Mucosa of stomach (tissue), 1 donor: ENCODE measurements around the gene CACNB4.
"Not testable (repeated sequence)": the region's sequence is repeated elsewhere in the genome, so short reads cannot be mapped to it uniquely, and the experiment has no call there.

ENCODE experiments used
- H3K27me3 ChIP-seq: one replicate; pipeline ENCODE4 v1.7.0; 2013; ENCODE audit warnings: mild to moderate bottlenecking, low read length; ENCODE audit not compliant: control insufficient read depth, insufficient read depth
- H3K36me3 ChIP-seq: one replicate; pipeline ENCODE4 v1.7.0; 2013; ENCODE audit warnings: low read length; ENCODE audit not compliant: control insufficient read depth, insufficient read depth
- H3K4me1 ChIP-seq: one replicate; pipeline ENCODE4 v1.7.0; 2013; ENCODE audit warnings: mild to moderate bottlenecking, low read length; ENCODE audit not compliant: control insufficient read depth, insufficient read depth
- H3K4me3 ChIP-seq: one replicate; pipeline ENCODE4 v1.7.0; 2013; ENCODE audit warnings: low read length
- H3K9ac ChIP-seq: one replicate; pipeline ENCODE4 v1.7.0; 2013; ENCODE audit warnings: mild to moderate bottlenecking, low read length, moderate library complexity
- H3K9me3 ChIP-seq: one replicate; pipeline ENCODE4 v1.7.0; 2013; ENCODE audit warnings: mild to moderate bottlenecking, low read length, moderate library complexity; ENCODE audit not compliant: control insufficient read depth
- donor health status: Pancreatic carcinoma.

CACNB4 gene

DNA sequence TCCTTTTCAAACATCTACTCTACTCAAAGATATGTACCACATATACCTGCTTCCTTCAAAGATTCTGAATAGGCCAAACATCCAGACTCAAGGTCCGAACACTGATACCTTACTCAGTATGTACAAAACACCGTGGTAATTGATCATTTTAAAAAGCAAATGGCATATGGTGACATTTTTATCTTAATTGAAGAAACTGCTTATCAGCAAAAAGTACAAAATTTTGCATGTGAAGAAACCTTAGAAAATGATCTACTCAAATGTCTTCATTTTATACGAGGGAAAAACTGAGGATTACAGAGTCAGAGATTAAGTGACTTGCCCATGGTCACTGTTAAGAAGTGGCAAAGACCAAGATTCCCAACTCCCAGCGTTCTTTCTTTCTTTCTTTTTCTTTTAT is 133.0 kb downstream of the CACNB4 start:
- no peaks in the 10 kb centered on the region for H3K27me3 ChIP-seq
- no peak overlapping the region for H3K9ac ChIP-seq
- no peaks in the 10 kb centered on the region for H3K36me3 ChIP-seq
- H3K4me3 ChIP-seq: no peak overlapping the region
- no peaks in the 10 kb centered on the region for H3K9me3 ChIP-seq
- H3K4me1 ChIP-seq: no peaks in the 10 kb centered on the region

DNA sequence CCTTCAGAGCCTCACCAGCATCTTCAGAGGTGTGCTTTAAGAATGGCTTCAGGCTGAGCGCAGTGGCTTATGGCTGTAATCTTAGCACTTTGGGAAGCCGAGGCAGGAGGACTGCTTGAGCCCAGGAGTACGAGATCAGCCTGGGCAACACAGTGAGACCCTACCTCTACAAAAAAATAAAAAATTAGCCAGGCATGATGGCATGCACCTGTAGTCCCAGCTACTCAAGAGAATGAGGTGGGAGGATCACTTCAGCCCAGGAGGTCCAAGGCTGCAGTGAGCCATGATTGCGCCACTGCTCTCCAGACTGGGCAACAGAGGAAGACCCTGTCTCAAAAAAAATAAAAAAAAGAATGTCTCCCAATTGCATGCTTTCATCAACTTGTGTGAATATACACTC is 137.3 kb downstream of the CACNB4 start:
- no peak overlapping the region for H3K9ac ChIP-seq
- H3K4me3 ChIP-seq: no peak overlapping the region
- no peaks in the 10 kb centered on the region for H3K27me3 ChIP-seq
- H3K9me3 ChIP-seq: no peaks in the 10 kb centered on the region
- H3K4me1 ChIP-seq: no peaks in the 10 kb centered on the region
- H3K36me3 ChIP-seq: no peaks in the 10 kb centered on the region

DNA sequence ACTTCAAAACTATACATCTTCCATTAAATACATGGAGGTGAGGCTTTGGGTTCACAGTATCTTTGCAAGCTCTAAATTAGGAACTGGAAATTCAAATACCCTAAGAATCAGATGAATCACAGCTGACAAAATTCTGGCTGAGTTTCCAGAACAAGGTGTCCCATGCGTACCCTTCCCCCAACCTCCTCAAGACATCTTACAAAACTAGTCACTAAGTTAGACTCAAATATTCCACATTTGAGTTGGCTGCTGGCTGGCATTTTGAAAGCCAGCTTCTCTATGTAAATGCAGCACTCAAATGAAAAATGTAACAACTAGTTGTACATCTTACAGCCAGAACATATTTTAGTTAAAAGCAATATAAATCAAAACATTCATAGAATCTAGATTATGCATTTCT is 139.6 kb downstream of the CACNB4 start:
- Histone ChIP-seq H3K9ac (no peak overlapping the region), H3K9me3 (no peaks in the 10 kb centered on the region), H3K27me3 (no peaks in the 10 kb centered on the region), H3K4me1 (no peaks in the 10 kb centered on the region), H3K36me3 (no peaks in the 10 kb centered on the region), H3K4me3 (no peak overlapping the region)

DNA sequence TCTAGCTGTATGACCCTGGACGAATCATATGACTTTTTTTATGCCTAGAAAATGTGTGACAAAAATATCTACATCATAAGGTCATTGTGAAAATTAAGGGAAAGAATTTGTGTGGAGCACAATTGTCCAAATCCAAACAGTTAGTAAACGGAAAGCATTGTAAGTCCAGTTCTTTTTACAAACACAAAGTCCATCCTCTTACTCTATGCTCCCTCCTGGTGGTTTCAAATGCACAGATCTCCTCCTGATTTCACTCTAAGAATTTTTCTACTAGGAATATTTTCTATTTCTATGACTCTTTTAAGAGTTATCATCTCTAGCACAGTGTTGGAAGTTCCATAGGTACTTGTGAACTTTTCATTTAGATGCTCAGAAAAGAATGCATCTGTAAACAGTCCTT is 145.4 kb downstream of the CACNB4 start:
- Histone ChIP-seq H3K9ac (no peak overlapping the region), H3K4me1 (no peaks in the 10 kb centered on the region), H3K9me3 (no peaks in the 10 kb centered on the region)

DNA sequence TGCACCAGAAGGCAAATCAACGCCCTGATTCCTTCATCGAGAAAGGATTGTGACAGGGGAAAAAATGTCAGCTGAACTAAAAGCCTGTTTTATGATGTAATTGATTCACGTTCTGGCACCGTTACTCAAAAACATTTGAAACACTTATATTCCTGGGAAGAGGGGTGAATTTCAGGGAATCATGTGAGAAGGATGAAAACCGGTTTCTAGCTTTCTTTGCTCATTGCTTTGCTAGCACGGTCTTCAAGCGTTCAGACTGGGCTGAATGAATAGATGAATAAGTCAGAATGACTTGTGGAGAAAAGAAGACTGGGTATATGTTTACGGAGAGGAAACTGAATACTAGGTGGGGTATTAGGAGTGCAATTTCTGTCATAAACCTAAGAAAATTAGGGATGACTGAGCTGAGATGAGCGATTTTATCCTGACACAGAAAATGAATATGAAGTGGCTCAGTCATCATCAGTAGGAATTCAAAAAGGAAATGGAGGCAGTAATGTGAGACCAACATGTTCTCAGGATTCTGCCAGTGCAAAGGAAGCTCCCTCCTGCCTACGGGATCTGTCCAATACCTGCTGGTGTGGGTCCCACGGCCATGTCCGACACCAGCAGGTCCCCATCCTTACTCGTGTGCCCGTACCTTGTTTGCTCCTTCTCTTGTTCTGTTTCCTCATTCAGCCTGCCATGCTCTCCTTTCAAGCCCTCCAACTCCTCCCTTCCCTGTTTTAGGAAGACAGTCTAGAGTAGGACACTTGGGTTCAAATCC is 146.0 kb downstream of the CACNB4 start:
- Histone ChIP-seq H3K9me3 (no peaks in the 10 kb centered on the region), H3K36me3 (no peaks in the 10 kb centered on the region), H3K4me3 (no peak overlapping the region), H3K4me1 (no peaks in the 10 kb centered on the region), H3K9ac (no peak overlapping the region), H3K27me3 (no peaks in the 10 kb centered on the region)

More for the DNA sequence above, 145.4 kb downstream of the CACNB4 start:
- H3K4me3 ChIP-seq: no peak overlapping the region
- no peaks in the 10 kb centered on the region for H3K27me3 ChIP-seq
- no peaks in the 10 kb centered on the region for H3K36me3 ChIP-seq

DNA sequence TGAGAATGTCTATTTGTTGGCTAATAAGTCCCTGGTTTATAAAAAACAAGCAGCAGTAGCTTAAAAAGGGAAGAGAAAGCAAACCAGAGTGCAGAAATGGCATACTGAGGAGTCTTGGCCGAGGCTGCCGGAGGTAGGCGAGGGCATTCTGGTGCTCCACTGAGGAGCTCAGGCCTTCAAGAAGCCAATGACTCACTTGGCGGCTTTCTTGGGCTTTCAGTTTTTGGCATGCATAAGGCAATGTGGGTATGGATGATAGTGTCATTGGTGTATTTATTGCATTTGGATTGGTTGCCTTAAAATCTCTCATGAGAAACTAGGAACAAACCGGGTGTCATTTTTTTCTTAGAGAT is 151.1 kb downstream of the CACNB4 start:
- no peaks in the 10 kb centered on the region for H3K4me1 ChIP-seq

DNA sequence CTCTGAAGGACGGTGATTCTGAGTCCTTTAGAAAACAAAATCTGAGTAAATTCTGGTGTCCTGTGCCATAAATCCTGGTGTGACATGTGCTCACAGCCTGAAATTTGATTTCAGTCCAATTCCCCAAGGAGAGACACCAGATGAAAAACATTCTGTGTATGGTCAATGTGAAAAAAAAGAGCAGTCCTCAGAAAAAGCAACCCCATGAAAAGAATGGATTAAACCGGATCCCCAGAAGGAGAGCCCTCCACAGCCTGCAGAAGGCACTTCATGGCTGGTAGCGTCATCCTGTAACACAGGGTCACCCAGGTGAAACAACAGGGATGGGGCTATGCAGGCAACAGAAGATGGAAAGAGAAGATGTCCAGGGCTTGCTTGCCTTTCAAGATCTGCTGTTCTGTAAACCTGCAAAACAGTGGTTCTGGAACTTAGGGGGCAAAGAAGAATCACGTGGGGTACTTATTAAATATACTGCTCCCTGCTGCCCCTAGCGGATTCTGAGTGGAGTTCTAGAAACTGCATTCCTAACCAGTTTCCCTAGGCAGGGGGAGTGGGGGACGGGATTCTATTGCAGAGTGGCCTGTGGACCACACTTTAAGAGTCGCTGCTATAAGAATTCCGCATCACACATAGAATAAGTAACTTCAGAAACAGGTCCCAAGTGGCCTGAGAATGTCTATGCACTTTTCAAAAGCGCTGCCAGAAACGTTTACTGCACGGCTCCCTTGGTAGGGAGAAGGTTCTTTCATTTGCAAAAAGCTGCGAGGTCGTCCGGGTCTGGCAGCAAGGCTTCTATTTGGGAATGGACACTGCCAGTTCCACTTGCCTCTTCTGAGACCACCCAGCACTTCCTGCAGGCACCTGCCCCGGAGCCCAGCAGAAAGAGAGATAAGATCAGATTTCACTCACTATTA is 151.7 kb downstream of the CACNB4 start:
- Histone ChIP-seq H3K9ac (no peak overlapping the region), H3K9me3 (no peaks in the 10 kb centered on the region), H3K27me3 (no peaks in the 10 kb centered on the region), H3K4me3 (no peak overlapping the region), H3K36me3 (no peaks in the 10 kb centered on the region), H3K4me1 (no peaks in the 10 kb centered on the region)

More for the DNA sequence above, 151.1 kb downstream of the CACNB4 start:
- H3K9ac ChIP-seq: no peak overlapping the region
- H3K27me3 ChIP-seq: no peaks in the 10 kb centered on the region
- H3K4me3 ChIP-seq: no peak overlapping the region
- H3K9me3 ChIP-seq: no peaks in the 10 kb centered on the region
- no peaks in the 10 kb centered on the region for H3K36me3 ChIP-seq

DNA sequence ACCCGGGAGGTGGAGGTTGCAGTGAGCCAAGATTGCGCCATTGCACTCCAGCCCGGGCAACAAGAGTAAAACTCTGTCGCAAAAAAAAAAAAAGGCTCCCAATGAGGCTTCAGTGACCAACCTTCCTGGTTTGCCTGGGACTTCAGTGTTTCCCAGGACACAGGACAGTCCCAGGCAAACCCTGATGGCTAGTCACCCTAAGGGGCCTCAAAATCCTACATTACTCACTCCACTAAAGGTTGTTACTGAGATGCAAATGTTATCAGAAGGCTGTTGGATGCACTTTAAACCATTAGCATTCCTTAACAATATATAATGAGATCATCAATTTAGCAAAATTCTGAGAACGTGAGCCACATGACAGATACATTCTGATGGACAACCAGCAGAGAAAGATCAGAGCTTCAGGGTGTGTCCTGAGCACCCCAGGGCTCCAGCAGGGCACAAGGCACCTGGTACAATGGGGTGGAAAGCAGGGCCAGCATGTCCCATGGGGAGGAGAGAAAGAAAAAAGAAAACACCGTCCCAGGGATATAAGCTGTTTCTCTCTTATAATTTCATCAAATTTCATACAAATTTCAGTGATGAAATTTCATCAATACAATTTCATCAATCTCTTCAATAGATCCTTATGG is 152.5 kb downstream of the CACNB4 start:
- Histone ChIP-seq H3K4me1 (no peaks in the 10 kb centered on the region), H3K36me3 (no peaks in the 10 kb centered on the region), H3K27me3 (no peaks in the 10 kb centered on the region), H3K9ac (no peak overlapping the region), H3K4me3 (no peak overlapping the region), H3K9me3 (no peaks in the 10 kb centered on the region)

DNA sequence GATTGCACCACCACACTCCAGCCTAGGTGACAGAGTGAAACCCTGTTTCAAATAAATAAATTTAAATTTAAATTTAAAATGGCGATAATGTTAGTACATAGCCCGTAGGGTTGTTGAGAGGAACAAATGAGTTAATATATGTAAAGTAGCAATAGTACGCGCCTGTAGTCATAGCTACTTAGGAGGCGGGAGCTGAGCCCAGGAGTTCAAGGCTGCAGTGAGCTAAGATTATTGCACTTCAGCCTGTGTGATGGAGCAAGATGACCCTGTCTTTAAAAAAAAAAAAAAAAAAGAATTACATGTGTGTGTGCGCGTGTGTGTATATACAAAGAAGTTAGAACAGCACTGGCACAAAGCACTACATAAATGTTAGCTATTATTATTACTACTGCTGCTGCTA is 153.2 kb downstream of the CACNB4 start:
- H3K9ac ChIP-seq: no peak overlapping the region
- H3K36me3 ChIP-seq: no peaks in the 10 kb centered on the region
- H3K4me3 ChIP-seq: no peak overlapping the region
- H3K9me3 ChIP-seq: no peaks in the 10 kb centered on the region
- H3K27me3 ChIP-seq: no peaks in the 10 kb centered on the region
- H3K4me1 ChIP-seq: no peaks in the 10 kb centered on the region

DNA sequence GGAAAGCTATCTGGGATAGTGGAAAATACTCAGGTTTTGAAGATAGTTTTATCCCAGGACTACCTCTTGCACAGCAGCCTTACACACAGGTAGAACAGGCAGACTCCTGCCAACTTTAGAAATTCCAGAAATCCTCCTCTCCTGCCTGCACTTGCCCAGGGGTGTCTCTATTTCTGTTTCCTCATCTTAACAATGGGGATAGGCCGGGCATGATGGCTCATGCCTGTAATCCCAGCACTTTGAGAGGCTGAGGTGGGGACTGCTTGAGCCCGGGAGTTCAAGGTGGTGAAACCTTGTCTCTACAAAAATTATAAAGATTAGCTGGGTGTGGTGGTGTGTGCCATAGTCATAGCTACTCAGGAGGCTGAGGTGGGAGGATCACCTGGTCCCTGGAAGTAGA is 153.7 kb downstream of the CACNB4 start:
- Histone ChIP-seq H3K36me3 (no peaks in the 10 kb centered on the region), H3K27me3 (no peaks in the 10 kb centered on the region), H3K4me3 (no peak overlapping the region), H3K9me3 (no peaks in the 10 kb centered on the region), H3K9ac (no peak overlapping the region), H3K4me1 (no peaks in the 10 kb centered on the region)

DNA sequence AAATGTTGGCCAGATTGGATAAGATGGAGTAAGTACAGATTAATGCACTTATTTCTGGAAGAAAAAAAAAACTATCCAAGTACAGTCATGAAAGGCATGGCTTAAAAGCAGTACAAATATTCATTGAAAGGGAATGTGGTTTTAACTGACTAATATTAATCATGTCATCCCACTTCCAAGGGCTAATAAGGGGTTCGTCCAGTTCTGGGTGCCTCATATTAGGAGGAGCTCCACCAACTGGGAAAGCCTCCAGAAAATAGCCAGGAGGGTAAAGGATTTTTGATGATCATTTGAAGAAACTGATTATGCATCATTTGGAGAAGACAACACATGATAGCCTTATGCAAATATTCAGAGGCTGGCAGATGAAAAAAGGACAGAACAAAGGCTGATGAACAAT is 155.4 kb downstream of the CACNB4 start:
- Histone ChIP-seq H3K4me3 (no peak overlapping the region), H3K36me3 (no peaks in the 10 kb centered on the region), H3K27me3 (no peaks in the 10 kb centered on the region), H3K9me3 (no peaks in the 10 kb centered on the region), H3K9ac (no peak overlapping the region), H3K4me1 (no peaks in the 10 kb centered on the region)

DNA sequence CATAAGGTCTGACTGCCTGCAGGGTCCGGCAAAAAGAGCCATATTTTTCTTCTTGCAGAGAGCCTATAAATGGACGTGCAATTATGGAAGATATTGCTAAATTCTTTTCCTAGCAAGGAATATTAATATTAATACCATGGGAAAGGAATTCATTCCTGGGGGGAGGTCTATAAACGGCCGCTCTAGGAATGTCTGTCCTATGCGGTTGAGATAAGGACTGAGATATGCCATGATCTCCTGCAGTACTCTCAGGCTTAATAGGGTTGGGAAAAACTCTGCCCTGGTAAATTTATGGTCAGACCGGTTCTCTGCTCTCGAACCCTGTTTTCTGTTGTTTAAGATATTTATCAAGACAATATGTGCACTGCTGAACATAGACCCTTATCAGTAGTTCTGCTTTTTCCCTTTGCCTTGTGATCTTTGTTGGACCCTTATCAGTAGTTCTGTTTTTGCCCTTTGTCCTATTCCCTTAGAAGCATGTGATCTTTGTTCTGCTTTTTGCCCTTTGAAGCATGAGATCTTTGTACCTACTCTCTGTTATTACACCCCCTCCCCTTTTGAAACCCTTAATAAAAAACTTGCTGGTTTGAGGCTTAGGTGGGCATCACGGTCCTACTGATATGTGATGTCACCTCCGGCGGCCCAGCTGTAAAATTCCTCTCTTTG is 156.2 kb downstream of the CACNB4 start:
- H3K36me3 ChIP-seq, H3K4me1 ChIP-seq, H3K27me3 ChIP-seq, H3K9ac ChIP-seq, H3K4me3 ChIP-seq, H3K9me3 ChIP-seq: not testable (repeated sequence)
